DOHH2 (cell line): ENCODE measurements around the gene PPP1R14B.

Experiments used
- CTCF ChIP-seq: fragments of 200-600 bp; sonication (generic); IDR thresholded peaks from one replicate; pipeline ENCODE4 v1.5.1; 2014; ENCODE audit warnings: antibody characterized with exemption, mild to moderate bottlenecking, low read depth, low read length; ENCODE audit not compliant: poor library complexity, severe bottlenecking
- EZH2phosphoT487 ChIP-seq: fragments of 200-600 bp; sonication (generic); IDR thresholded peaks from 2 replicates; pipeline ENCODE4 v1.6.1; 2017; ENCODE audit warnings: borderline replicate concordance, mild to moderate bottlenecking, antibody characterized with exemption, low read length, moderate library complexity, mixed read lengths

GRCh38 chr11:64258946-64259532 is 12.3 kb upstream of the PPP1R14B start:
- TF ChIP-seq CTCF (no peak), EZH2phosphoT487 (no peak)
